HL-60/S4 (cell line): ENCODE data around the gene UBE2M.
"Not testable (repeated sequence)": the region's sequence is repeated elsewhere in the genome, so short reads cannot be mapped to it uniquely, and the experiment has no call there.

Source experiments
- in situ Hi-C: fragments of 300-500 bp; cut with MboI; formaldehyde crosslinking; loops from 2 replicates; pipeline ENCODE4 v1.14.3; 2022; ENCODE audit warnings: low sequenced_read_pairs

Gene UBE2M

GRCh38 chr19:58542641-58543372 lies 15.6 kb downstream of the UBE2M start:
- in situ Hi-C loops, result not testable (repeated sequence)

- in situ Hi-C loops, result not testable (repeated sequence)
Observed at GRCh38 chr19:58539169-58539559, 19.2 kb downstream of the UBE2M start.

DNA sequence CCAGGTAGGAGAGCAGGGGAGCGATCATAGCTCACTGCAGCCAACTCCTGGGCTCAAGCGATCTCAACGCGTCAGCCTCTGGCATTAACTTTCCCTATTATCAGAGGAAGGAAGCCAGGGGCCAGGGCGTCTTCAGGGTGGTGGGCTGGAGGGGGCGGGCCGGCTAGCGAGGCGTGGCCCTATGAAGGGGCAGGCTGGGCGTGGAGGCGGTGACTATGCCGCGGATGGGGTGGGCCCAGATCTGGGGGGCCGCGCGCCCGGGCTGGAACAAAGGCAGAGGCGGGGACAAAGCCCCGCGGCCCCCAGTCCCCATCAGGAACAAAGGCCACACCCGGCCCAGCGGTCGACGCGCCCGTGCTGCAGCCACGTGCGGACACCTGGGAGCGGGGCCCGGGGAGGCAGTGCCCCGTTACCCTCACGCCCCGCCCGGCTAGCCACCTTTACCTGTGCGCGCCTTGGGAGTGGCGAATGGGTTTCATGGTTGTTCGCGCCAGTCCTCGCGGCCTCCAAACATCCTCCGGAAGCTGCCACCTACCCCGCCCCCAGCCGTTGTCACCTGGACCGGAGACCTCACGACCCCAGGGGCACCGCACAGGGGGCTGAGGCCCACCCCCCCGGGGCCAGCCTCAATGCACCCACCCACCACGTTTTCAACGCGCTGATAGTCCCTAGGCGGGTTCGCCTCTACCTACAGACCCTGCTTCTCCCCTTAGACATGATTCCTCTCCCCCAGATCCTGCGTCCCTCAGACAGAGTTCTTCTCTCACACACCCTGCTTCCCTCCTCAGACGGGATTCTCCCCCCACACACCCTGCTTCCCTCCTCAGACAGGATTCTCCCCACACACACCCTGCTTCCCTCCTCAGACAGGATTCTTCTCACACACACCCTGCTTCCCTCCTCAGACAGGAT lies 19.9 kb downstream of the UBE2M start:
- in situ Hi-C loops, result no loop called here

DNA sequence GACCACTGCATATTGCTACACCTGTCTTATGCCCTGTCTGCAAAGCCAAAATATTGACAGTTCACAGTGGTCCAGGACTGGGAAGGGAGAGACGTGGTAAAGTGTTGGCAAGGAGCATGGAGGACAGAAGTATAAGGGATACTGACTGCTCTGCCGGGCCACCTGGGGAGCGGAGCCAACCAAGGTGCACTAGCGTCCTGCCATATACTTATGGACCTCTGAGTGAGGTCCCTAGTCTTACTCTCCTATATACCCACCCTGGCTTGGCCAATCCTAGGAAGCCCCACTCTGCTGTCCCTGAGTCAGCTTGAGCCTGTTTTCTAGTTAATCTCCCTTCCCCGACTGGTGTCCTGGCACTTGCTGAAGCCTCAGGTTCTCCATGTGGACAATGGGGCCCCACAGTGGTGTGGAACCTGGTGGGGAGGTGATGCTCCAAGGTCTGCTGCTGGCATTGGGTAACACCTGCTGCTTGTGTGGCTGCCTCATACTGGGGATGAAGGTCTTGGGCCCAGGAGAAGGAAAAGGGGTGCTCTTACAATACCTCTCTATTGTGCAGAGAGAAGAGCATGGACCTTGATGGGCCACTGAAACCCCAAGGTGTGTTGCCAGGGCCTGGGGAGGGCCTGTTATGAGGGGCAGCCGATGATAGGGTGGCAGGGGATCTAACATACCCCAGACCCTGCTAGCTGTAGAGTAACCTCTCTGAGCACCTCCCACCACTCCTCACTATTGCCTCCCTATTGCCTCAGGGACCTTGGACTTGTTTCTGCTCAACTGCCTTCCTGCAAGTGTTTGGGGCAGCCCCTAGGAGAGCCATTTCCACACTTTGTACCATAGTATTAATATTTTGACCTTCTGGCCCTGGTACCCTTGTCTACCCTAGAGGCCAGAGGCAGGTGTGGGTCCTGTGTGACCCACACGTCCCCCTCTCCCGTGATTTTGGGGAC lies 21.3 kb downstream of the UBE2M start:
- in situ Hi-C loops, result no loop called here

- in situ Hi-C loops, result no loop called here
Observed at GRCh38 chr19:58535857-58536256, 22.6 kb downstream of the UBE2M start.

- in situ Hi-C loops, result no loop called here
Observed at GRCh38 chr19:58531034-58531840, 27.2 kb downstream of the UBE2M start.

DNA sequence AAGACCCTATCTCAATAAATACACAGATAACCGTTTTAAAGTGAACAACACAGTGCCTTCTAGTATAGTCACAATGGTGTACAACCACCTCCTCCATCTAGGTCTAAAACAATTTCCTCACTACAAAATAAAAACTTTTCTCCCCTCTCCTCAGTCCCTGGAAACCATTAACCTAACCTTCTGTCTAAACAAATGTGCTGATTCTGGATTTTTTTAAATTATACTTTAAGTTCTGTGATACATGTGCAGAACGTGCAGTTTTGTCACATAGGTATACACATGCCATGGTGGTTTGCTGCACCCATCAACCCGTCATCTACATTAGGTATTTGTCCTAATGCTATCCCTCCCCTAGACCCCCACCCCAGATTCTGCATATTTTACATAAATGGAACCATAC lies 29.0 kb downstream of the UBE2M start:
- in situ Hi-C loops, result no loop called here

DNA sequence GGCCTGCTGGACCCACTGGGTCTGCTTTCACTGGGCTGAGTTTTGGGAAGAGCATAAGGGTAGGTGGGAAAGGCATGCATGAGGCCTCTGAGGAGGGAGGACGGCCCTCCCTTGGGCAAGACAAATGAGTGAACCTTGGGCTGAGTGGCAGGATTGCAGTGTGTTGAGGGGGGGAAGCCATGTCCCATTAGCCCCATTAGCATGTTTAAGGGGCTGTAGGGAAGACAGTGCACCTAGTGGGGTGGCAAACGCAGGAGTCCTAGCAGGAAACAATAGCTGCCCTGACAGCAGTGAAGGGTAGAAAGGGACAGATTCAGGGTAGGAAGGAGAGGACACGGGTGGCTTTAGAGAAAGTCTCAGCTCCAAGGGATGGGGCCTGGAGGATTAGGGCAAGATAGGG lies 35.7 kb downstream of the UBE2M start:
- in situ Hi-C loops, result no loop called here

DNA sequence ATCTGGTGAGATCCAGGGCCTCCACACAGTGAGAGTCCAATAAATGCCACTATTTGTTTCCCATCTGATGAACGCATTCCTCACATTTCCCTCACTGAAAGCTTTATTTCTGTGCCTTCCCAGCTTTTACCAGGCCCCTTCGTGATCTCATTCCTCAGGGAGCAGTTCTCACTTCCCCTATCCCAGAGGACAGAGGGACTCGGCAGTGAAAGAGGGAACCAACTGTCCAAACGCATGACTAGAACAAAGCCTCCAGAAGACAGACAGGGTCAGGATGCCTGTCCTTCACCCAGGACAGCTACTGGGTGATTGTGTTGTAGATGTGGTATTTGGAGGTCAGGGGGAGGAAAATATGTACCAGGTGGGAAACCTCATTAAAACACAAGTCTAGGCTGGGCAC lies 36.8 kb downstream of the UBE2M start:
- in situ Hi-C loops, result no loop called here

- in situ Hi-C loops, result no loop called here
Observed at GRCh38 chr19:58520257-58520599, 38.2 kb downstream of the UBE2M start.

DNA sequence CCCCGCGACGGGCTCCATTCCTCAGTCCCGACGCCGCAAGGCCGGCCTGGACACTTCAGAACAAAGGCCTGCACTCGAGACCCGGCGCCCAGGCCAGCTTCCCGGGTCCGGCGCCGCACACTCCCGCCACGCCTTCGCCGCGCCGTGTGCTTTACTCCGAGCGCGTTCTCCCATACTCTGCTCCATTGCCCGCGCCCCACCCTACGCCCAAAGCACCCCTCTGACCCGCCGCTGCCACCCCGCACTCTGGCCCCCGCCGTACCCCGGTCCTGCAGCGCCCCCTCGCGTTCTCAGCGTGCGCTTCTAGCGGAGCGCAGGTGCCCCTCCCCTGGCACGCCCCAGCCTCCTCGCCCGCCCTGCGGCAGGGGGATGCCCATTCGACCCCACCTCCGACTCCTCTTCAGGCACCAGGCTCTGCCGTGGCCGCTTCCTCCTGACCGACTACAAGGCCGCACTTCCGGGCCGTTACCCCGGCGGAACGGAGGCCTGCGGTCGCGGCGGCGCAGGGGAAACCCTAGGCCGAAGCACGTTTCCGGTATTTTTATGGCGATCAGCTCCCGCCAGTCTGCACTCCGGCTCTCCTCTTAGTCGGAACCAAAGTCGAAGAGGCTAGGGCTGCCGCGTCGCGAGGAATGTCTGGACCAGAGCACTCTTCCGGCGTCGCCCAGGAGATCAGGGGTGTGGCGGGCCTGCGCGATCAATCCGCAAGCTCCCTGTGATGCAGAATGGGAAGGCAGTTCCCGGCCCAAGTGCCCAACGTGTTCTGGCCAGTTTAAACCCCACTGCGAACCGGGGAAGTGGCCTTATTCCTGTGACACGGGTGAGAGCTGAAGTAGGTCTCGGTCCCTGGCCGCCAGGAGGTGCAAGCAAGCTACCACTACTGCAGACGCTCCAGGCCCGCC lies 38.8 kb downstream of the UBE2M start, which contains the start of gene ZBTB45:
ZBTB45 (minus strand) TSS at position 456 of the 902 bp plus-strand sequence. CDS start 2,137 bp downstream, outside the sequence.
- in situ Hi-C loops, result no loop called here

GRCh38 chr19:58519087-58519354 lies 39.4 kb downstream of the UBE2M start:
- in situ Hi-C loops, result no loop called here

DNA sequence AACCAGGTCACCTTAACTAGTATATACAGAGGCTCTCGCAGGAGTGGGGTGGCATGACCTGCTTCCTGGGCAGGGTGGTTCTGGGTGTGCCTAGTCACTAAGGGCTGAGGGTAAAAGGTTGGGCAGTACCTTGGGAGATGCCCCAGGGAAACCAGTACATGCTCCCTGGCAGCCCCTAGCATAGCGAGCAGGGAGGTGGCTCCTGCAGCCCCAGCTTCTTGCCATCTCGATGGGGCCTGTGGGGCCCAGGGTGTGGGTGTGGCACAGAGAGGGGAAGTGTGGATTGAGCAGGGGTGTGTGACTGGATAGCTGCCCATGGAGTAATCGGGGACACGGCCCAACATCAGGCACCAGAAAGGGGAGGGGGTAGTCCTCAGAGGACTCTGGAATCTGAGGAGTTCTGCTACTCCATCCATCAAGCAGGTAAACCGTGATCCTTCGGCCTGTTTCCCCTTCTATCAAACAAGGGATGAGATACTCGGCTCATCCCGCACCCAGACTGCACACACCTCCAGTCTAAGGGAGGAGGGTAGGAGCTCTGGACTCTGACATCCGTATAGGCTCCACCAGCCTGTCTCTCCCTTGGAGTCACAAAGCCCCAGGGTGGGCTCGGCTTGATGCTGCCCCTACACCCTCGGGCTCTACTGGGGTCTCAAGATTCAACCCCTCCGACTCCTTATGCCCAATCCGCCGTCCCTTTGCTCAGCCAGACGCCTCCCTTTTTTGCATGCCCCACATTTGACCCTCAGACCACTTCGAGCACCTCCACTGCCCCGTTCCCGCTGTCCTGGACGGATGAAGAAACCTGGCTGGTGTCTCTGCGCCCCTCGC lies 39.9 kb downstream of the UBE2M start:
- in situ Hi-C loops, result no loop called here

- in situ Hi-C loops, result no loop called here
Observed at GRCh38 chr19:58516964-58517833, 41.2 kb downstream of the UBE2M start.

DNA sequence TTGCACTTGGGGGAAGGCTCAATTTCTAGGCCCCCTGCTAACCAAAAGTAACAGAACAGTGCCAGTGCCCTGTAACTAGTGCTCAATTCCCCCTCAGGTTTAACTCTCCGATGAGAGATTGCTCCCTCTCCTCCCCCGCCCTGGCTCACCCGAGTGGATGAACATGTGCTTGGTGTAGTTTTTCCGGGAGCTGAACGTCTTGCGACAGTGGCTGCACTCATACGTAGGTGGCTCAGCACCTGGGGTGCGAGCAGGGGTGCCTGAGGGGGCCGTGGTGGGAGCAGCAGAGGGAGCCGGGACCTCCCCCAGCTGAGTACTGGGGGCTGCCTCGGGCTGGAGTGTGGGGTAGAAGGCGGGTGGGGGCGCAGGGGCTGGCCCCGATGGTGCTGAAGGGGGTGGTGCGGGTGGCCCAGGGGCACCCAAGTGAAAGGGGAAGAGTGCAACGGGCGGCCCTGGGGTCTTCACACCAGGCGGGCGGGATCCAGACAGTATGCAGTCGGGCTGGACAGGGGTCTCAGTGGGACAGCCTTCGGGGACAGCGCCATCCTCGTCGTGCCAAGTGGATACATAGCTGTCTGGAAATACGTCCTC lies 42.1 kb downstream of the UBE2M start:
- in situ Hi-C loops, result no loop called here

GRCh38 chr19:58515259-58515658 lies 43.2 kb downstream of the UBE2M start:
- in situ Hi-C loops, result no loop called here

GRCh38 chr19:58514564-58515022 lies 43.8 kb downstream of the UBE2M start:
- in situ Hi-C loops, result no loop called here
